NCI-H524 treated with DMSO at 0.1 percent for 48 hours (cell line): ENCODE data around the gene FBXO46.
A peak's percentile ranks its signal among the peaks of the same experiment; 100 is the strongest.
"Not testable (repeated sequence)": the region's sequence is repeated elsewhere in the genome, so short reads cannot be mapped to it uniquely, and the experiment has no call there.

Experiments used
- DNase-seq: peaks from one replicate; lab custom pipeline; 2025; lab: John Stamatoyannopoulos, UW

The FBXO46 gene

DNA sequence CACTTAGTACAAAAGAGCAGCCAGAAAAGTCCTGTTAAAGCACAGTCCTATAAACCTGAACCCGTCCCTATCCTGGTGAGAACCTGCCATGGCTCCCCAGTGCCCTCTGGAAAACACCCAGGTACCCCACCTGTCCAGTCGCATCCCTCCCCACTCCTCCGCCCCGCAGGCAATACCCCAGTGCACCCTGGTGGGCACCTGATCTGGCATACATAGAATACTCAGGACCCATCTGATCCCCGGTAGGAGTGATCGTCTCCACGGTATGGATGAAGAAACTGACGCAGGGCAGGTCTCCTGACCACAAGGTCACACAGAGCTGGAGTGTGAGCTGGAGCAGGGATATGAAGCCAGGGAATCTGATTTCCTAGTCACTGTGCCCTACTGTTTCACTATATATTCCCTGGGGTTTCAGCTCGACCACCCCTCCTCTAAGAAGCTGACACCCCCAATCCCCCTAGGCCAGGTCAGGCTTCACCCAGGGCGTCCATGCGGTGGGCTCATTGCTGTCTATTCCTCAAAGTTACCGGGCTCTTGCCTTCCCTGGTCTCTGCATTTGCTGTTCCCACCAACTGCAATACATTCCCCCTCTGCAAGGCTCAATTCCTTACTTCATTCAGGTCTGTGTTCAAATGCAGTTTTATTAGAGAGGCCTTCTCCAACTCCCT lies 12.6 kb downstream of the FBXO46 start:
- DNase-seq: no peak

DNA sequence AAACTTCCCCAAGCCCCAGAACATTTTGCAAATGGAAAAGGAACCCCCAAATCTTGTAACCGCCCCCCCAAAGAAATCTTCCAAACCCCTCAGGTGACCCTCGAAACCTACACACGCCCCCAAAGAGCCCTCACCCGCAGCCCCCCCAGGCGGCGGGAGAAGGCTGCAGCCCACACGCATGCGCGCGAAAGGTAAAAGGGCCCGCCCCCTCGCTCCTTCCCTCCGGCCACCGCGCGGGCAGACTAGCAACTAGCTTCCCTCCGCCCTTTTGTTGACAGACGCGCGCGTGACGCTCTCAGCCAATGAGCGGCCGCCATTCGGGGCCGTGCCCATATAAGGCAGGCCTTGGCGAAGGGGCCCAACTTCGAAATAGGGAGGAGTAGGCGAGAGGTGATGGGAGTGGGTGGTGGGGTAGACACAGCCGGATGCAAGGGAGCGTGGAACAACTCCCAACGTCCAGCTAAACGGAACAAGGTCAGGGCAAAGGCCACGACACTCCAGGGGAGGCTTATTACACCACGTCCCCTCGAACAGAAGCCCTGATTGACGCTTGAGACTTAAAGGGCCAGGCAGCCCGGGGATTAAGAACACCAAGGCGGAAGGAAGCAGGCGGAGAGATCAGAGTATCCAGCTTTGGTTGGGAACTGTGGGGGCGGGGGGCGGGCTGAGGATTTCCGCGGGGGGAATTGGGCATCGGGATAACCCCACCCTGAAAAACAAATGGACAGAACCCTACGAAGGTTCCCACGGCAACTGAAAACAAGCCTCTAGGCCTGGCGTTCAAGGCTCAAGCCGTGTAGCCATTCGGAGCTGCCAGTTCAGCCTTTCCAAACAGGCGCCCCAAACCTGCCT lies 13.3 kb downstream of the FBXO46 start:
- peak; percentile 92 for DNase-seq

DNA sequence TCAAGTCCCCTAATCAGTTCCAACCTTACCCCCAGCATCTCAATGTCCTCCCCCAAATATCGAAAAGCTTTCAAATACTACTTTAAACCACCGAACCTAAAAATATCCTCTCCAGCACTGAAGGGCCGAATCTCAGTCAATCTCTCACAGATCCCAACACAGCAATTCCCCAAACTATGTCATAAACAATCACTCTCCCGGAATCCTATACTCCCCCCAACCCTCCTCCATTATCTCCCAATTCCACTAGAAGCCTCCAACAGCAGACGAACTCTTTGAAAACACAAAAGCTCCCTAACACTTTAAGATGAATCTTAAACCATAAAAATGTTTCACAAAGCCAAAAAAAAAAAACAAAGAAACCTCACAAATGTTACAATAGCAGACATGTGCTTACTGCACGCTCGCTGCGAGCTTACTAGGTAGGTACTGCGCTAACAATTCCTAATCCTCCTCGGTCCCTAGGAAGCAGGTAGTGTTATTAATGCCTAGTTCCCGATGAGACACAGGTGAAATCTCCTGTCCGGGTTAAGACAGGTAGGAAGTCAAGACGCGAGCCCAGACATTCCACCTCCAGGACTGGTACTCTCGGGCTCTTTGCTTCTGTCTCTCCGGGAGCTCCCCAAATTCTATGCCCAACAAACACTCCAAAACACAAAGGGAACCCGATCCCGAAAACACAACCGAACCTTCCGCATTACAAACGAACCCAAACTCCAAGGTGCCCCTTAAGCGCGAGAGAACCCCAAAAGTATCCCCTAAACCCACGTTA lies 14.2 kb downstream of the FBXO46 start:
- no peak for DNase-seq

DNA sequence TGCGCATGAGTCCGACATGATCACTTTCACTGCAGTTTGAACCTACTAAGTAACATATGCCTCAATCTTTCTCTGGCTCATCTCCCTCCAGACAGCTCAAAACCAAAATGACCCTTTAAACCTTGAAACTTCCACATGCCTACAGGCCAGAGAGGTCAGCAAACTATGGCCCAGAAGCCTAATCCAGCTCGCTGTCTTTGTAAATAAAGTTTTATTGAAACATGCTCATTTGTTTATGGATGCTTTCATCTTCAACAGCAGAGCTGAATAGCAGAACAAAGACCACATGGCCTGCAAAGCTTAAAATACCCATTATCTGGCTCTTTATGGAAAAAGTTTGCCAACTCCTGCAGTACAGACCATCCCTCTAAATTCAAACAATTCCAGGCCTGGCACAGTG lies 15.6 kb downstream of the FBXO46 start:
- DNase-seq: no peak

DNA sequence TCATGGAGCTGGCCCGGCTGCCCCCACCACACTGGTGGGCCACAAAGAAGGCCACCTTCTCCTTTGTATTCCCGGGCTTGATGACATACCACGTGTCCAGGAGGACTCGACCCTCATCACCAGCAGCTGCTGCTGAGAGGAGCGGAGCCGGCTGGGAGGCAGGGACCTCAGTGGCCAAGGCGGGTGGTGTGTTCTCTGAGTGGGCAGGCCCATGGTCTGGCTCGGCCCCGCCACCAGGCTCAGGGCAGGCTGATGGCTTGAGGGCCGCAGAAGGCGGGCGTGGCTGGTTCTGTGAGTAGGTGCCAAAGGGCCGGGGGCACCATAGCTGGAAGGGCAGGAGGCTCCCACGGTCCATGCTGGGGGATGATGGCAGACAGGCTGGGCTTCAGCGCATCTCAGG lies 17.6 kb downstream of the FBXO46 start:
- DNase-seq: no peak

DNA sequence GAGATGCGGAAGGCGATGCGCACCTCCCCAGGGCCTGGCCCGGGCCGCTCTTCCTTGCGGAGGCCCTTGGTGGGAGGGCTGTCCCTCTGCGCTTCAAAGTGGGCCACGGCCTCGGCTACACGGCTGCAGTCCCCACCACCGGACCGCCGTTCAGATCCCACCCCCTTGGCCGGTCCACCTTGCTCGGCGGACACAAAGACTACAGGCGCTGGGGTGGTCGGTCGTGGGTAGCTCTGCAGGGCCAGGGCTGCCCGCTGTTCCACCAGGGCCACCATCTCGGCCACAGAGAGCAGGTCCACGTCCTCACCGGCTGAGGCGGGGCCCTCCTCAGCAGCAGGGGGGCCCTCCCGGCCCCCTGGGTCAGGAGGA lies 18.0 kb downstream of the FBXO46 start:
- no peak for DNase-seq

- no peak for DNase-seq
Measured at GRCh38 chr19:45711851-45712698, 18.6 kb downstream of the FBXO46 start.

DNA sequence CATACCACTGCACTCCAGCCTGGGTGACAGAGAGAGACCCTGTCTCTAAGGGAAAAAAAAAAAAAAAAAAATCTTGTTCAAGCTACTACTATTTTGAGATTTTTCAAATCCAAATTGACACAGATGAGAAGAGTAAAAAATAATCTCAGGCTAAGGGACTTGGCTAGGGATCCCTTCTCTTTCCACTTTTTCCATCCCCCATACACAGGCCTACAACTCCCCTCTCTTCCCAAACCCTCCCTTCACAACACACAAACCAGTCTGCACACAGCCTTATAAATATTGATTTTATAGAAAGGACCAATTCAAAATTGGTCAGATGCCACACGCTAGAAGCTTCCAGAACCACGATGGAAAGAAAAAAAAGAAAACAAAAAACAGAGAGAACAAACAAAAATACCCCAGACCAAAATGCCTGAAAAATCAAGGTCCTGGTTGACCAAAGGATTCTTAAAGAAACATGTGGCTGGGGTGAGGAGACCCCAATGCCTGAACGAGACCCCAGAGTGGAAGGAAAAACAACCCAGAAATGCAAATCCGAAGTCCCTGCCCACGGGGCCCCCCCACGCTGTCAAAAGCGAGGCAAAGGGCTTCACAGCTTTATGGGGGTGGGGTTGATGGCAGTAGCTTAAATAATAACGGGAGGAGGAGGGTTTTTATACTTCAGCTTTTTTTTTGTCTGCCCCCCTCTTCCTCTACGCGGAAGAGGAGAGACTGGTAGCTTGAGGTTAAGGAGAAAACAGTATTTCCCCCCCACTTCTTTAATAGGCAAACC lies 20.2 kb downstream of the FBXO46 start:
- no peak for DNase-seq

DNA sequence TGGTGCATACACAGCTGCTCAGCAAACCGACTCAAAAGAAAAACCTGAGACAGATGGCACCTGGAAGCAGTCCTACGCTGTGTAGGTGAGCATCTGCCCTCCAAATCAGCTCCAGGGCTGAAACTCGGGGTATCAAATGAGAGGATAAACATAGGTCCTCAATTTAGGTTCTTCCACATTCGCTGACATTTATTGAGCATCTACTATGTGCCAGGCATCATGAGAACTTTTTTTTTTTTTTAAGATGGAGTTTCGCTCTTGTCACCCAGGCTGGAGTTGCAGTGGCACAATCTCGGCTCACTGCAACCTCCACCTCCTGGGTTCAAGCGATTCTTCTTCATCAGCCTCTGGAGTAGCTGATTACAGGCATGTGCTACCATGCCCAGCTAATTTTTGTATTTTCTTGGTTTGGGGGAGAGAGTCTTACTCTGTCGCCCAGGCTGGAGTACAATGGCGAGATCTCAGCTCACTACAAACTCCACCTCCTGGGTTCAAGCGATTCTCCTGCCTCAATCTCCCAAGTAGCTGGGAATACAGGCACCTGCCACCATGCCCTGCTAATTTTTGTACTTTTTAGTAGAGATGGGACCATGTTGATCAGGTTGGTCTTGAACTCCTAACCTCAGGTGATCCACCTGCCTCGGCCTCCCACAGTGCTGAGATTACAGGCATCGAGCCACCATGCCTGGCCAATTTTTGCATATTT lies 24.8 kb downstream of the FBXO46 start:
- no peak for DNase-seq

DNA sequence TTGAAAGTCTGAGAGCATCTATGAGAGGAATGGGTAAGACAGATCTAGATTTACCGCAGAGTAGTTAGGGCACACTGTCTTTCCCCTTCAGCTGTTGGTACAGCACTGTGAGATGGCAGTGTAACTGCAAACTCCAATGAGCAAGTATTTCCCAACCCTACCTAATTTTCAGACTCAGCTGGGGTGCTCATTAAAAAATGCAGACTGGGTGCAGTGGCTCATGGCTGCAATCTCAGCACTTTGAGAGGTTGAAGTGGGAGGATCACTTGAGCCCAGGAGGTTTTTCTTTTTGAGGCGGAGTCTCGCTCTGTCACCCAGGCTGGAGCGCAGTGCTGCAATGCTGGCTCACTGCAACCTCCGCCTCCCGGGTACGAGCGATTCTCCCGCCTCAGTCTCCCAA lies 25.6 kb downstream of the FBXO46 start:
- DNase-seq: no peak

- DNase-seq: no peak
Measured at GRCh38 chr19:45701676-45702075, 29.0 kb downstream of the FBXO46 start.

DNA sequence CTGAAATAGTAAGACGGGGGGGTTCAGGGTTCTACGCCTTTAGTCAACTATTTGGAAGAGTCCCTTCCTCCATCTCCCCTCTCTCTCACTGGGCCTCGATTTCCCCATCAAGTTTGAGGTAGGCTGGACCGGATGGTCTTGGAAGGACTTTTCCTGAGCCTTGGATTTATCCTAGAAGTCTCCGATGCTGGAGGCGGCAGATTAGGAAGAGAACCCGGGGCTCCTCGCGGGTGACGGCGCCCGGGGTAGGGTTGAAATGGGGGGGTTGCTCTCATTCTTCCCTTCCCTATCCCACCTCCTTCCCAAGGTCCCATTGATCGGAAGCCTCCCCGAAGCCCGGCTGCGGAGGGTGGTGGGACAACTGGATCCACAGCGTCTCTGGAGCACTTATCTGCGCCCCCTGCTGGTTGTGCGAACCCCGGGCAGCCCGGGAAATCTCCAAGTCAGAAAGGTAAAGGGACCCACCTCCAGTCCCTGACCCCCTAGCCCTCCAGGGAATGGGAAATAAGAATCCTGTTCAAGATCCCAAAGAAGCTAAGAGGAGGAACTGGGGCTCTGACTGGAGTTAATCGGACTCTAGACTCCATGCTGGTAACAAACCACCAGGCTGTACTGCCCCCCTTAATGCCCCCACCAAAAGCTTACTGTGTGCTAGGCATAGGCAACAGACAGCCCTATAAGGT lies 37.4 kb downstream of the FBXO46 start:
- DNase-seq: no peak

GRCh38 chr19:45692187-45693105 lies 38.2 kb downstream of the FBXO46 start, which contains the start of gene QPCTL:
QPCTL (plus strand) TSS chr19:45692666; CDS start chr19:45692704, 38 bp downstream.
- DNase-seq: peak; percentile 99

DNA sequence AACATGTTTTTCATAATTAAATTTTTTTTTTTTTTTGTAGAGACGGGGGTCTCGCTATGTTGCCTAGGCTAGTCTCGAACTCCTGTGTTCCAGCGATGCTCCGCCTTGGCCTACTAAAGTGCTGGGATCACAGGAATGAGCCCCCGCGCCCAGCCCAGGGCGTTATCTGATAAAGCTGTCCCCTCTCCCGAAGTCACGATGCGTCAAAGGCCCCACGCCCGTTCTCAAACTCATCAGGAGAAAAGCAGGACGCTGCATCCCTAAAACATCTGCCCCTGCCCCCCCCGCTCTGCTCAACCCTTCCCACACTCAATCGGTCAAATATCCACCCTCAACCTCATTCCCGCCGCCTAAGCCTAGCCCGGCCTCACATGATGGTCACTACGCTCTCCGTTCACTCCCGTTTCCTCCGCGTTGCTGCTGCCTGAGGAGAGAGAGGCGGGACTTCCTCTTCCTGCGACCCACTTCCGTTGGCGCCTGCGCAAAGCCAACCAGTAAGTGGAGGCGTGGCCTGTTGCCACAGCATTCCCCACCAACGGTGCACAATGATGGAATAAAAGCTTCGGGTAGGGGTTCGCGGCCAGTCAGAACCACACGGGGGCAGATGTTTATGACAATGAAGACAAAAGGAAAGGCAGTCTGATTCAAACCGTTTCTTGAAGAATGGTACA lies 39.0 kb downstream of the FBXO46 start, which contains the start of gene SNRPD2:
SNRPD2 (minus strand) TSS at position 438 of the 671 bp plus-strand sequence; CDS start at position 373, 65 bp downstream.
- peak; percentile 76 for DNase-seq

GRCh38 chr19:45687599-45687998 lies 43.1 kb downstream of the FBXO46 start:
- no peak for DNase-seq

DNA sequence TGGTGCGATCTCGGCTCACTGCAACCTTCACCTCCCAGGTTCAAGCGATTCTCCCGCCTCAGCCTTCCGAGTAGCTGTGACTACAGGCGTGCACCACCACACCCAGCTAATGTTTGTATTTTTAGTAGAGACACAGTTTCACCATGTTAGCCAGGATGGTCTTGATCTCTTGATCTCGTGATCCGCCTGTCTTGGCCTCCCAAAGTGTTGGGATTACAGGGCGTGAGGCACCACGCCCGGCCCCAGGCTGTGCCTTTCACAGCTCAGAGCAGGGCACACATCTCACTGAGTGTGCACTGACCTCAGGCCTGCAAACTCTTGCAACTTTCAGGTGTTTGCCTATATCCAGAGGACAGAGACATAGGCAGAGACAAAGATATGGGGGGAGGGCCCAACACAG lies 45.7 kb downstream of the FBXO46 start:
- not testable (repeated sequence) for DNase-seq

GRCh38 chr19:45682908-45683307 lies 47.8 kb downstream of the FBXO46 start:
- no peak for DNase-seq

- DNase-seq: no peak
Measured at GRCh38 chr19:45682117-45682516, 48.6 kb downstream of the FBXO46 start.
